ENCODE data around the gene SFMBT1.

DNA sequence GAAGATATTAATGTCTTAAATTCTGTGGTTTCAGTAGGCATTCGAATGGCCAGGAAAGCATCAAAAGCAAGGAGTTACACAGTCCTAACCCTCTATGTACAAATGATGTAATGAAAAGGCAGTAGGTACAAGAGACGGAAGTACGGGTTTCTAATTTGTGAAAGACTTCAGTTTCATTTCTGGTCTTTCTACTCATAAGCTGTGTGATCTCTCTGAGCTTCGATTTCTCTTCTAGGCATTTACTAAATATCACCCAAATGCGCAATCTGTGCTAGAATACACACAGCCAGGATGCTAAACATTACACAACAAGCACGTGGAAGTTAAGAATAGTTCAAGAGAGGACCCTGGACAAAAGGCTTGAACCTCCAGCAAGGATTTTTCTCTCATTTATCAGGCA is 130.6 kb downstream of the SFMBT1 start:
- TF ChIP-seq, protein P1, sequence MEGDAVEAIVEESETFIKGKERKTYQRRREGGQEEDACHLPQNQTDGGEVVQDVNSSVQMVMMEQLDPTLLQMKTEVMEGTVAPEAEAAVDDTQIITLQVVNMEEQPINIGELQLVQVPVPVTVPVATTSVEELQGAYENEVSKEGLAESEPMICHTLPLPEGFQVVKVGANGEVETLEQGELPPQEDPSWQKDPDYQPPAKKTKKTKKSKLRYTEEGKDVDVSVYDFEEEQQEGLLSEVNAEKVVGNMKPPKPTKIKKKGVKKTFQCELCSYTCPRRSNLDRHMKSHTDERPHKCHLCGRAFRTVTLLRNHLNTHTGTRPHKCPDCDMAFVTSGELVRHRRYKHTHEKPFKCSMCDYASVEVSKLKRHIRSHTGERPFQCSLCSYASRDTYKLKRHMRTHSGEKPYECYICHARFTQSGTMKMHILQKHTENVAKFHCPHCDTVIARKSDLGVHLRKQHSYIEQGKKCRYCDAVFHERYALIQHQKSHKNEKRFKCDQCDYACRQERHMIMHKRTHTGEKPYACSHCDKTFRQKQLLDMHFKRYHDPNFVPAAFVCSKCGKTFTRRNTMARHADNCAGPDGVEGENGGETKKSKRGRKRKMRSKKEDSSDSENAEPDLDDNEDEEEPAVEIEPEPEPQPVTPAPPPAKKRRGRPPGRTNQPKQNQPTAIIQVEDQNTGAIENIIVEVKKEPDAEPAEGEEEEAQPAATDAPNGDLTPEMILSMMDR (conservative IDR thresholded peaks at IDR 0.05; ENCODE audit: low read length), result no peak
- no peak for TF ChIP-seq EZH2phosphoT487 (IDR thresholded peaks at IDR 0.05; ENCODE audit: borderline replicate concordance)
